Left lung (tissue), 10 donors: ENCODE measurements around the gene ZNF547. TPM values are rescaled to one million over a fixed set of nuclear protein-coding genes. Genes with fewer than 3 reads are reported as not detected.

ENCODE experiments used
- ATAC-seq: fragments of 200-7000 bp; cut with Tn5 transposase; one replicate; pipeline ENCODE4 v1.9.1; 2020; ENCODE audit warnings: moderate library complexity
- DNase-seq, 4 donors: peaks; one replicate each; pipeline ENCODE4 v3.0.0-alpha.2; 2013 to 2020
- H3K27ac ChIP-seq, 2 donors: fragments of 200-600 bp; sonication (generic) in 1 of 2; one replicate each; pipeline versions ENCODE4 v1.5.0 to v1.8.0; 2020 to 2021
- H3K27me3 ChIP-seq, 2 donors: fragments of 200-600 bp; sonication (generic) in 1 of 2; one replicate each; pipeline versions ENCODE4 v1.5.0 to v1.8.0; 2020 to 2021
- H3K36me3 ChIP-seq, 2 donors: fragments of 200-600 bp; sonication (generic) in 1 of 2; one replicate each; pipeline versions ENCODE4 v1.5.0 to v1.8.0; 2020 to 2021
- H3K4me1 ChIP-seq, 2 donors: fragments of 200-600 bp; one replicate each; pipeline ENCODE4 v1.8.0; 2021
- H3K4me3 ChIP-seq, 2 donors: fragments of 200-600 bp; sonication (generic) in 1 of 2; one replicate each; pipeline versions ENCODE4 v1.5.0 to v1.8.0; 2020 to 2021; ENCODE audit warnings: mild to moderate bottlenecking in 1 of 2
- H3K9me3 ChIP-seq, 2 donors: fragments of 200-600 bp; sonication (generic) in 1 of 2; one replicate each; pipeline versions ENCODE4 v1.5.0 to v1.8.0; 2020 to 2021
- CTCF ChIP-seq, 2 donors: fragments of 200-600 bp; sonication (generic) in 1 of 2; IDR thresholded peaks; one replicate each; pipeline versions ENCODE4 v1.5.0 to v1.8.0; 2021; ENCODE audit warnings: antibody characterized with exemption in 2 of 2
- intact Hi-C, 2 donors: fragments of 100-400 bp; cut with DNase I; formaldehyde crosslinking; loops; one replicate each; pipeline versions ENCODE4 v1.11.2 to v1.14.2; 2022
- polyA plus RNA-seq, 6 donors: library from polyadenylated mRNA; unstranded; fragments of 120-200 nt; gene quantifications; one replicate each; pipeline ENCODE4 v1.2.1, GENCODE V29; 2013; ENCODE audit not compliant: insufficient read length in 6 of 6
- total RNA-seq, 2 donors: library from RNA; stranded (reverse); fragmentation: NEBNext Ultra II Directional; extraction: Animal tissue kit (Norgen Biotek cat#: 25700); gene quantifications; one replicate each; pipeline ENCODE4 v1.2.1, GENCODE V29; 2021
- donor health status: DM: no; HTN: yes; CAD: no.
- donor health status: DM: no; HTN: no; CAD: no.

Gene ZNF547
- total and polyA plus RNA-seq, 8 donors, result 2.3 to 8.2 (median 6.1) TPM

DNA sequence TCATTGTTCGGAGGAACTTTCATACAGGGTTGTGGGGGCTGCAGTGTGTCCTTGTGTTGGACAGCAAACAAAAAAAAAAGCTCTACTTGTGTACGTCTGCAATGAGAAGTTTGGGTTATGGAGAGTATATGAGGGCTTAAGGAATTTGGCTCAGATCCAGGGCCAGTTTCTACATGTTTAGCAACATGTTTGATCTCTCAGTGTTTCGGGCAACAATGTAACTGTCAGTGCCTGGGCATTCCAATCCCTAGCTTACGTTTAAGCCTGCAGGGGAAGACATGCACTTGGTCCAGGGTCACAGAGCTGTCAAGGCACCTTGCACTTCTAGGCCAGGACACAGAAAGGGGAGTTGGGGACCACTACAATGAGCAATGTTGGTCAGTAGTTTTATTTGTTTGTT, 29.2 kb upstream of the ZNF547 start:
- ATAC-seq, result no peak
- Histone ChIP-seq H3K27ac (no peak overlapping the region), H3K4me3 (no peak overlapping the region), H3K4me1 (no peaks in the 10 kb centered on the region), H3K36me3 (peaks cover 0 to 24% of the 10 kb centered on the region in 2 donors), H3K9me3 (peaks cover 0 to 16% of the 10 kb centered on the region in 2 donors), H3K27me3 (no peaks in the 10 kb centered on the region)
- DNase-seq, result no peak
- no peak for TF ChIP-seq CTCF (IDR thresholded peaks at IDR 0.05)
- intact Hi-C loops, result no loop called here

DNA sequence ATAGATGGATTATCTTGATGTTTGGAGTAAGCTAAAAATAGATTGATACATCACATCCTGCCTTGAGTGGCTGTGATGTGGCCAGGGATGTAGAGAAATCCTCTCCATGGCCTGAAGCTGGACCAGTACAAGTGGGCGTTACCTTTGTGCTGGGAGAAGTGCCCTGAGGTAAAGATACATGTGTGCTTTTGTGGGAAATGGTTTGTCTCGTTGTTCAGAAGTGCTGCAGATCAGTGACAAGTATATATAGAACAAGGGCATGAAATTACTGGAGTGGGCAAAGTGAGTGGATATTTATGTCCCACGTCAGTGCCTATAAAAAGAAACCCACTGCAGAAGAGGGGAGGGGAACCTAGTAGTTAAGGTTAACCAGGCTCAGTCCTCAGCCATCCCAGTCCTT, 24.5 kb upstream of the ZNF547 start:
- Histone ChIP-seq H3K36me3 (no peaks in the 10 kb centered on the region), H3K4me3 (no peak overlapping the region), H3K9me3 (no peaks in the 10 kb centered on the region), H3K27ac (no peak overlapping the region), H3K27me3 (no peaks in the 10 kb centered on the region), H3K4me1 (no peaks in the 10 kb centered on the region)
- TF ChIP-seq CTCF (IDR thresholded peaks at IDR 0.05), result no peak
- no peak for ATAC-seq
- no peak for DNase-seq
- intact Hi-C loops, result no loop called here

DNA sequence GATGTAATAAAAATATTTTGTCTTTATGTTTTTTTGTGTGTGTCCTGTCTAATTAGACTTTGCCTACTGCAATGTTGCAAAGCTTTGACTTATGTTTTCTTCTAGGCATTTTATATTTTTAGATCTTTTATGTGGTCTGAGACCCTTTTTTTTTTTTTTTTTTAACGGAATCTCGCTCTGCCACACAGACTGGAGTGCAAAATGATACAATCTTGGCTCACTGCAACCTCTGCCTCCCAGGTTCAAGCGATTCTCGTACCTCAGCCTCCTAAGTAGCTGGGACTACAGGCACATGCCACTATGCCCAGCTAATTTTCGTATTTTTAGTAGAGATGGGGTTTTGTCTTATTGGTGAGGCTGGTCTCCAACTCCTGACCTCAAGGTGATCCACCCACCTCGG, 20.8 kb upstream of the ZNF547 start:
- intact Hi-C loops, result no loop called here
- no peak for ATAC-seq

GRCh38 chr19:57348136-57348535, 15.2 kb upstream of the ZNF547 start:
- peaks cover 6 to 16% of the 10 kb centered on the region in 2 donors for H3K4me1 ChIP-seq
- no peak overlapping the region for H3K4me3 ChIP-seq
- H3K27ac ChIP-seq, result no peak overlapping the region
- no peak for TF ChIP-seq CTCF (IDR thresholded peaks at IDR 0.05)
- peaks cover 4 to 7% of the 10 kb centered on the region in 2 donors for H3K27me3 ChIP-seq
- H3K36me3 ChIP-seq, result peaks cover 0 to 1% of the 10 kb centered on the region in 2 donors
- ATAC-seq (no peak), DNase-seq (no peak)
- no peaks in the 10 kb centered on the region for H3K9me3 ChIP-seq
- intact Hi-C loops, result no loop called here

More for the DNA sequence above, 20.8 kb upstream of the ZNF547 start:
- Histone ChIP-seq H3K9me3 (no peaks in the 10 kb centered on the region), H3K27me3 (peaks cover 4 to 7% of the 10 kb centered on the region in 2 donors), H3K27ac (no peak overlapping the region), H3K36me3 (no peaks in the 10 kb centered on the region), H3K4me1 (no peaks in the 10 kb centered on the region), H3K4me3 (no peak overlapping the region)
- no peak for DNase-seq
- TF ChIP-seq CTCF (IDR thresholded peaks at IDR 0.05), result no peak

DNA sequence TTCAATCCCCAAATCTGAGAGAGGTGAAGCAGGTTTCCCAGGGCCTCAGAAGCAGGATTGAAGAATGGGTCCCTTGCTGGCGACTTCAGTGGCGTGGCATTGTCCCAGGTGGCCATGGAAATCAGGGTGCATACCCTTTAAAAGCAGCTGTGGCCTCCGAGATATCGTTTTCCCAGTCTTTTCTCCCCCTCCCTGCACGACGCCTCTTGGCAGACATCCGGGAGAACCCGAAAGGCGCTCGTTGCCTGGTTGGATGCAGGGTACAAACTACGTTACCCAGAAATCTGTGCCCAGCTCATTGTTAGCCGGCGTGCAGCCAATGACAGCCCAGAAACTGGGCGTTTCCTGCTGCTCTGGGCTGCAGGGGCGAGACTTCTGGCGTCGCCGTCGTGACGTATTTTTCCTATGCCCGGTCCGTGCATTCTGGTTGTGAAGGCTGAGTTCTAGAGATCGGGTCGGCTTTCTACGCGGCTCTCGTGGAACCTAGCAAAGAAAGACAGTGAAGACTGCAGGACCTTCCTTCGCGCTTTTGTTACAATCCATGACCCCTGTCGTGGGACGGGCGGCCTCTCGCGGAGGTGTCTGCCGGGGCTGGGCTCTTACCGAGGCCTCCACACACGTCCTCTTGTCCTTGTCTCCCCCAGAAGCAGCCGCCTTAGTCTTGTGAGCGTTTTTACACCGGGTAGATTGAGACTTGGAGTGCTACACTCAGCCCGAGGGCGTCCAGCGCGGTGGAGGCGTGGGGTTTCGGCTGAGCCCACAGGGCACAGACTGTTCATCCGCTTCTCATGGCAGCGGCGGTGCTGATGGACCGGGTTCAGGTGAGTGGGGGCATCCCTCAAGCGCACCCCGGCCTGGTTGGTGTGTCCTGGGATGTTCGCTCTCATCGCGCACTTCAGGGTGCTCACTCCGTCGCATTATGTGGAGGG, 12.2 kb upstream of the ZNF547 start, which contains the start of gene ZNF304:
Gene ZNF304 (plus strand): TSS at position 395 of the 929 bp plus-strand sequence. CDS start 394 bp downstream, at position 789.
- no peak for TF ChIP-seq CTCF (IDR thresholded peaks at IDR 0.05)
- ATAC-seq, result peak; percentile 100
- peak within 1 kb of the TSS; percentile 41 to 53 for H3K27ac ChIP-seq
- H3K4me3 ChIP-seq, result peak within 1 kb of the TSS; percentile 76 to 95
- H3K36me3 ChIP-seq, result peaks cover 0 to 31% of the 10 kb centered on the region in 2 donors
- peaks cover 0 to 5% of the 10 kb centered on the region in 2 donors for H3K27me3 ChIP-seq
- DNase-seq, result peak; percentile 95 to 98 (median 96)
- intact Hi-C loops, result no loop called here
- H3K4me1 ChIP-seq, result peaks cover 6 to 16% of the 10 kb centered on the region in 2 donors
- H3K9me3 ChIP-seq, result peaks cover 0 to 17% of the 10 kb centered on the region in 2 donors
